ENCODE data around the gene PITPNC1.

The PITPNC1 gene

DNA sequence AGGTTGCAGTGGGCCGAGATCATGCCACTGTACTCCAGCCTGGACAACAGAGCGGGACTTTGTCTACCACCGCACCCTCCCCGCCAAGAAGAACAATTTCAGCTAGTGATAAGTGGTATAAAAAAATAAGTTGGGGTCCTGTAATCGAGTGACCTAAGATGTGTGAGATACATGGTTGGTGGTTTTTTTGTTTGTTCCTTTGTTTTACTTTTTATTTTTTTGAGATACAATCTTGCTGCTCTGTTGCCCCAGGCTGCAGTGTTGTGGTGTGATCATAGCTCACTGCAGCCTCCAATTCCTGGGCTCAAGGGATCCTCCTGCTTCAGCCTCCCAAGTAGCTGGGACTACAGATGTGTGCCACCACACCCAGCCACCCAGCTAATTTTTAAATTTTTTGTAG lies 58.7 kb downstream of the PITPNC1 start:
- DNase-seq: no peak

GRCh38 chr17:67436233-67436632 lies 59.2 kb downstream of the PITPNC1 start:
- DNase-seq: no peak

GRCh38 chr17:67438667-67439066 lies 61.6 kb downstream of the PITPNC1 start:
- no peak for DNase-seq

GRCh38 chr17:67439269-67439668 lies 62.2 kb downstream of the PITPNC1 start:
- no peak for DNase-seq

- no peak for DNase-seq
Measured at GRCh38 chr17:67440277-67441051, 63.4 kb downstream of the PITPNC1 start.

DNA sequence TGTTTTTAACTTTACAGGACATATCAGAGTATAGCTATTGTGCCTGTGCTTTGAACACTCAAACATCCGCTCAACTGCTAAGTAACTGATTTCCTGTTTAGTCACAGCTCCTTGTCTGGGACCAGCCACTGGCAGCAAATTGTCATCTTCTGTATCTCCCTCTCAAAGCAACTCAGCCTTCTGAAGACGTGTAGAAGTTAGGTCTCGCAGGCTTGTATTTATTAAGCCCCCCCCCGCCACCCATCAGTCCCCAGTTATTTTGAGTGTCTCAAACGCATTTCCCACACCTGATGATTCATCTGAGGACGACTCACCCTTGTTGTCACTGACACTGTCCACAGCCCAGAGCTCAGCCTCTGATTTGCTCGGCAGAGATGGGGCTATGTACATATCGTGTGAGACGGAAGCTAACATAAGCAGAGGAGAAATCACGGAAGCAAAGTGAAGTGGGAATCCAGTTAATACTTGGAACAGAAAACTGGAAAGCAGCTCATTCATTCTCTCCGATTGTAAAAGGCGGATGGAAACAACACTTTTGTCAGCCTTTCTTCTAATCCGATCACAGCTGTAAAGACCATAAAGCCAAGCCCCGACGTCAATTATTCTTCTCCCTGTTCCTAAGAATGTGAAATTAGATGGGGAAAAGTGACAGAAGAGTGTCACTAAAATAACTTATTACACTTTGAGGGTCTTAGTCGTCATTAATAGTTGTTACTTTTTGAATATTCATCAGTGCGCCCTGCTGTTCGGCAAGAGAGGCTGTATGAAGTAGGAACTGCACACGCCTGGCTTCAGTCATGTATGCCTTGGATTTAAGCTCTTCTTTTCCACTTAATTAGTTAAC lies 64.2 kb downstream of the PITPNC1 start:
- DNase-seq: no peak

GRCh38 chr17:67441896-67442219 lies 64.8 kb downstream of the PITPNC1 start:
- no peak for DNase-seq

DNA sequence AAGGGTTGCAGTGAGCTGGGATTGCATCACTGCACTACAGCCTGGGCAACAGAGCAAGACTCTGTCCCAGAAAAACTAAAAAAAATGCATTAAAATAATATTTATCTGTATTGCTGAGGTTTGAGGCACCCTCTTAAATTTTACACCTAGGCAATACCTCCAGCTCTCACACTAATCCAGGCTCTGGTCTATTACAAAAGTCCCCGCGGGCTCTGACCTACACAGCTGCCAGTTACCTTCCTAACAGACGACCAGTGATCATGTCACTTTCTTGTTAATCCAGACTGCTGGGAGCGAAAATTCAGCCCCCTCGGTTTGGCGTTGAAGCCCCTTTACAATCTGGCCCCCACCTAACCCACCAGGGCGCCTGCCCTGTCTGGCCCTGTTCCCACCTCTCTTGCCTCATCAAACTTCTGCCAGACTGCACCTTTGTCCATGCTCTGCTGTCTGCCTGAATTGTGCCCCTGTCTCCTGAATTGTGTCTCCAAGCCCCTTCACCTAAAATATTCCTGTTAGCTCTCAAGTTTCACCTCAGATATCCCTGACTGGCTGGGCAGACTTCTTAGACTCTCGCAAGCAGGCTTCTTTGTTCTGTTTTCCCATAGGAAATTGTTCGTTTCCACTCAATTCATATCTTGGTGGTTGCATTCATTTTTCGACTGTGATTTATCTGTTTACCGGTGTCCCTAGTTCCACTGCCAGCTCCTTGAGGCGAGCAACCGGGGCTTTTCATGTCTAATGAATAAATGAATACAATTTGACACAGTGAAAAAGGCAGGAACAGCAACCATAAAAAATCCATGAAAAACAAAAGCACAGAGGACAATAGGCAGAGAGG lies 65.9 kb downstream of the PITPNC1 start:
- no peak for DNase-seq

DNA sequence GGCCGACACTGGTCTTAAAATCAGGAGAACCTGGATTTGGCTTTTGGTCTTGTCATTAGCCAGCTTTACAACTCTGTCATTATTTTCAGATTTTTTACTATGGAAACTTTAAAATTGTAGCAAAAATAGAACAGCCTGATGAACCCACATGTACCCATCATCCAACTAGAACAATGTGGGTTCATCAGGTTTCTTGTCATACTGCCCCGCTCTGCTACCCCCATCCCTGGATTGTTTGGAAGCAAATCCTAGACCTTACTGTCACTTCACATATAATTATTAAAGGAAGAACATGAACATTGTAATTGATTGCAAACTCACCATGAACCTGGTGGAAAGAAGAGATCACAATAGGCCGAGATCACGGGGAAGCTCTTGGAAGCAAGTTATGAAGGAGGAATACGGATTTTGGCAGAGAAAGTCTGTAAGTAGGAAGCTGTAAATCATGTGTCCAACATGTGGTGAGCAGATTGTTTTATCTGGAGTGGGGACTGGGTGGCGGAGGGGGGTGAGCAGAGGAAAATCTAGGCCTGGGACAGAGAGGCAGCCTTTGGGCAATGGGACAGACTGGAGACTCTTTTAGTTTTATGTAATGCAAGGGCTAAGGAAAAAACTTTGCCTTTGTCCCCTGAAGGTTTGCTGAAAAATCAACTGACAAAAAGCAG lies 67.0 kb downstream of the PITPNC1 start:
- no peak for DNase-seq

GRCh38 chr17:67448449-67448848 lies 71.4 kb downstream of the PITPNC1 start:
- no peak for DNase-seq

DNA sequence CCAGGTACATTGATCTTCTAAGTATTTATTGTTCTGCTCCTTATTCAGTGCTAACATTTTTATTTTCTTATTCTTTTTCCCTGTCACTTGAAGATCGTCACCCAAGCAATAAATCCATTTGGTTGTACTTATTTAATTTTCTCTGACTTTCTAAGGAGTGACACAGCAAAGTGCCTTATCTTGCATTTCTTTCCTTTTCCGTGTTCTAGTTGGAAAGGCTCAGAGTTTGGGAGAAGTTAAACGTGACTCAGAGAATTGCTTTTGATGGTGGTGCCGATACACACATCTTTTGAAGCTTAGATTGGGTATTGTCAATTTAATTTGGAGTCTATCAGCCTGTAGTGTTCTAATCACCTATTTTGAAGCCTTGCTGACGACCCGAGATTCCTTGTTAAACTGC lies 72.0 kb downstream of the PITPNC1 start:
- no peak for DNase-seq

- no peak for DNase-seq
Measured at GRCh38 chr17:67449845-67450755, 73.0 kb downstream of the PITPNC1 start.

- DNase-seq: no peak
Measured at GRCh38 chr17:67452681-67453554, 75.8 kb downstream of the PITPNC1 start.

GRCh38 chr17:67456103-67456502 lies 79.0 kb downstream of the PITPNC1 start:
- no peak for DNase-seq

- no peak for DNase-seq
Measured at GRCh38 chr17:67456889-67457288, 79.8 kb downstream of the PITPNC1 start.

GRCh38 chr17:67458203-67458602 lies 81.1 kb downstream of the PITPNC1 start:
- no peak for DNase-seq

GRCh38 chr17:67459985-67460384 lies 82.9 kb downstream of the PITPNC1 start:
- DNase-seq: no peak

GRCh38 chr17:67461228-67461780 lies 84.2 kb downstream of the PITPNC1 start:
- no peak for DNase-seq

GRCh38 chr17:67461876-67462275 lies 84.8 kb downstream of the PITPNC1 start:
- DNase-seq: no peak

GRCh38 chr17:67466251-67466796 lies 89.2 kb downstream of the PITPNC1 start:
- DNase-seq: no peak
